ENCODE measurements around the gene SPINK14. TPM values are rescaled to one million over a fixed set of nuclear protein-coding genes. Genes with fewer than 3 reads are reported as not detected.

SPINK14 gene
- total RNA-seq, 3 donors from 2014 or later (not counting 1 experiment from before 2014, with no cell fraction given), result not detected

DNA sequence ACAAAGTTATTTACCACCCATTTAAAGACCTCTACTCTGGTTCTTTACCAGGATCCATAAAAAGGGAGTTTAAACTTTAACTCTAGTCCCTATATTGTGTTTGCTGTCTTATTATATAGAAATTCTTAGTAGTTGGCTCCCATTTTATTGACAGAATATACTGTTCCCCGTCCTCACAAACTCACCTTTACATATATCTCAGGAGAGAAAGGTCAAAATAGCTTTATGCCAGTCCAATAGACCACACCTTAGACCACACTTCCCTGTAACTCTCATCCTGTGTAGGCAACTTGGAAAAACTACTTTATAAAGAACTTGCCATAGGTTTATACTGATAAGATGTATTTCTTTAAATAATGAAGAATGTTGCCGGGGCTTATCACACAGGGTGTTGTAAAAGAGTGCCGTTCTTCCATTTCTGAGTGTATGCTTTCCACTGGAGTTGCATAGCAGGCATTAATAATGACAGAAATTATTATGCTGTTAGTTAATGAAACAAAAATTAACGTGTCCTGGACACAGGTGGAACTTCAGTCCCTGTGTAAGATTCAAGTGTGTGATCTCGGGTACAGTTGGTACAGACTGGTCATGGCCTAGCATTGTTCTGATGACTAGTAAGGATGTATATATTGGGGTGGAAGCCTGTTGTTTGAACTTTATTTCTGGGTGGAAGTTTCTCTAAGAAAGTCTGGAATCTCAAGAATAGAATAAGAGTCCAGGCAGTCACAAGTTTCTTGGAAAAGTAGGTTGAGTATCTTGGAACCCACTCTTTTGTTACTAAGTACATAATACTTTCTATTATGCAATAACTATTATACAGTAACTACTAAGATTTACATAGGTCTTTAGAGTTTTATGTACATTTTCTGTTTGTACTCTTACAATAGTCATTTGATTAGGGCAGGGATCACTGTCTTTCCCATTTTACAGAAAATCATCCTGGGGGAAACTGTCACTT lies 33.0 kb upstream of the SPINK14 start:
- no peak overlapping the region for H3K4me3 ChIP-seq (ENCODE audit: low read length)
- 85% methylated on average over 5 of the region's 5 CpGs for WGBS (ENCODE audit: insufficient coverage)
- Mint-ChIP-seq H3K9me3 (no peaks in the 10 kb centered on the region), H3K4me3 (no peak overlapping the region), H3K36me3 (no peaks in the 10 kb centered on the region), H3K27me3 (ENCODE audit: low read depth in 2 of 2) (peaks cover 0 to under 1% of the 10 kb centered on the region in 2 donors), H3K4me1 (no peaks in the 10 kb centered on the region), H3K27ac (no peak overlapping the region)
- intact Hi-C loops (cut with micrococcal nuclease), result no loop called here
- TF ChIP-seq, protein P1, sequence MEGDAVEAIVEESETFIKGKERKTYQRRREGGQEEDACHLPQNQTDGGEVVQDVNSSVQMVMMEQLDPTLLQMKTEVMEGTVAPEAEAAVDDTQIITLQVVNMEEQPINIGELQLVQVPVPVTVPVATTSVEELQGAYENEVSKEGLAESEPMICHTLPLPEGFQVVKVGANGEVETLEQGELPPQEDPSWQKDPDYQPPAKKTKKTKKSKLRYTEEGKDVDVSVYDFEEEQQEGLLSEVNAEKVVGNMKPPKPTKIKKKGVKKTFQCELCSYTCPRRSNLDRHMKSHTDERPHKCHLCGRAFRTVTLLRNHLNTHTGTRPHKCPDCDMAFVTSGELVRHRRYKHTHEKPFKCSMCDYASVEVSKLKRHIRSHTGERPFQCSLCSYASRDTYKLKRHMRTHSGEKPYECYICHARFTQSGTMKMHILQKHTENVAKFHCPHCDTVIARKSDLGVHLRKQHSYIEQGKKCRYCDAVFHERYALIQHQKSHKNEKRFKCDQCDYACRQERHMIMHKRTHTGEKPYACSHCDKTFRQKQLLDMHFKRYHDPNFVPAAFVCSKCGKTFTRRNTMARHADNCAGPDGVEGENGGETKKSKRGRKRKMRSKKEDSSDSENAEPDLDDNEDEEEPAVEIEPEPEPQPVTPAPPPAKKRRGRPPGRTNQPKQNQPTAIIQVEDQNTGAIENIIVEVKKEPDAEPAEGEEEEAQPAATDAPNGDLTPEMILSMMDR (IDR thresholded peaks at IDR 0.05), result no peak
- no peak for DNase-seq
- no peaks in the 10 kb centered on the region for H3K27me3 ChIP-seq (ENCODE audit: control insufficient read depth, insufficient read depth, low read length)
- H3K36me3 ChIP-seq (ENCODE audit: control insufficient read depth, insufficient read depth, low read length), result no peaks in the 10 kb centered on the region
- no peaks in the 10 kb centered on the region for H3K9me3 ChIP-seq (ENCODE audit: control insufficient read depth, insufficient read depth, low read length)
- H3K4me1 ChIP-seq (ENCODE audit: control insufficient read depth, insufficient read depth, low read length), result no peaks in the 10 kb centered on the region
- no peak for ATAC-seq
- H3K27ac ChIP-seq (ENCODE audit: low read length), result no peak overlapping the region

DNA sequence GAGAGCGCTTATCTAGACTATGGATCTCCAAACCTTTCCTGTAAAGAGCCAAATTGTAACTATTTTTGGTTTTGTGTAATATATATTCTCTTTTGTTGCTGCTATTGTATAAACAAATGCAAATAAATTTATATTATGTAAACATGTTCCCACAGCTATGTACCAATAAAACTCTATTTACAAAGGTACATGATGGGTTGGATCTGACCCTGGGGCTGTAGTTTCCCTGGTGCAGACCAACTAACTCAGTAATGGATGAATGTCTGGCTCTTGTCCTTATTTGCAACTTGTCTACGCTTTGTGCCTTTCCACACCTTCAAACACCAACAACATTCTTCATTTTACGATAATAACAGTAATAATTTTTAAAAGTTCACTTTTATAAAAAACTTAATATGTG lies 27.5 kb upstream of the SPINK14 start:
- H3K4me3 ChIP-seq (ENCODE audit: low read length), result no peak overlapping the region
- H3K9me3 ChIP-seq (ENCODE audit: control insufficient read depth, insufficient read depth, low read length), result no peaks in the 10 kb centered on the region
- Mint-ChIP-seq H3K27me3 (ENCODE audit: low read depth in 2 of 2) (no peaks in the 10 kb centered on the region), H3K4me3 (no peak overlapping the region), H3K36me3 (no peaks in the 10 kb centered on the region), H3K27ac (no peak overlapping the region), H3K9me3 (peaks cover 0 to 5% of the 10 kb centered on the region in 2 donors), H3K4me1 (no peaks in the 10 kb centered on the region)
- TF ChIP-seq, protein P1 (IDR thresholded peaks at IDR 0.05), result no peak
- no peak overlapping the region for H3K27ac ChIP-seq (ENCODE audit: low read length)
- no peaks in the 10 kb centered on the region for H3K27me3 ChIP-seq (ENCODE audit: control insufficient read depth, insufficient read depth, low read length)
- H3K36me3 ChIP-seq (ENCODE audit: control insufficient read depth, insufficient read depth, low read length), result no peaks in the 10 kb centered on the region
- ATAC-seq, result no peak
- intact Hi-C loops (cut with micrococcal nuclease), result no loop called here
- H3K4me1 ChIP-seq (ENCODE audit: control insufficient read depth, insufficient read depth, low read length), result no peaks in the 10 kb centered on the region
- 100% methylated on average over 1 of the region's 3 CpGs for WGBS (ENCODE audit: insufficient coverage)
- no peak for DNase-seq

DNA sequence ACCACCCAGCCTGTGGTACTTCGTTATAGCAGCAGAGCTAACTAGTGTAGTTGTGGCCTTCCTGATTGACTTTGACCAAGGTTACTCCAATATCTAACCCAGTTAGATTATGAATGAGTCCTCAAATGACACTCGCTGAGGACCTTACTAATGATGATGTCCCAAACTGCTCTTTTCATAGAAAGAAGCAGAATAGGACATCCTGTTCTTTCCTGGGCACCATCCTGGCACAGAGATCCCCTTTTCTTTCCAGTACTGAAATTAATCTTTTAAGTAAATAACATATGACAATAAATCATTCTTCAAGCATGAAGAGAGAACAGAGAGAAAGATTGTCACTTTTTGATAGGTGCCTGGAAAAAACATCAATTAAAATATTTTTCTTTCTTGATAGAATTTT lies 26.7 kb upstream of the SPINK14 start:
- WGBS (ENCODE audit: insufficient coverage), result 92% methylated on average over 2 of the region's 2 CpGs
- Mint-ChIP-seq H3K36me3 (no peaks in the 10 kb centered on the region), H3K4me3 (no peak overlapping the region), H3K4me1 (no peaks in the 10 kb centered on the region), H3K27ac (no peak overlapping the region), H3K9me3 (peaks cover 0 to 5% of the 10 kb centered on the region in 2 donors), H3K27me3 (ENCODE audit: low read depth in 2 of 2) (no peaks in the 10 kb centered on the region)
- Histone ChIP-seq H3K4me1 (ENCODE audit: control insufficient read depth, insufficient read depth, low read length) (no peaks in the 10 kb centered on the region), H3K27me3 (ENCODE audit: control insufficient read depth, insufficient read depth, low read length) (no peaks in the 10 kb centered on the region), H3K27ac (ENCODE audit: low read length) (no peak overlapping the region), H3K36me3 (ENCODE audit: control insufficient read depth, insufficient read depth, low read length) (no peaks in the 10 kb centered on the region), H3K4me3 (ENCODE audit: low read length) (no peak overlapping the region), H3K9me3 (ENCODE audit: control insufficient read depth, insufficient read depth, low read length) (no peaks in the 10 kb centered on the region)
- ATAC-seq, result no peak
- intact Hi-C loops (cut with micrococcal nuclease), result no loop called here
- TF ChIP-seq, protein P1 (IDR thresholded peaks at IDR 0.05), result no peak
- DNase-seq, result no peak

All from natural killer cell (primary cell).